Body of pancreas (tissue), 4 donors: ENCODE results near the gene MACO1.

Source experiments
- POLR2A ChIP-seq, 3 donors: fragments of 450-650 bp; IDR thresholded peaks; one replicate each; pipeline ENCODE4 v1.6.1; 2016; ENCODE audit warnings: antibody characterized with exemption in 3 of 3, mild to moderate bottlenecking in 2 of 3
- TF ChIP-seq, protein P1 (sequence below), 7 experiments: fragments of 450-650 bp in 4 of 7; fragments of 200-600 bp in 3 of 7; sonication (generic) in 3 of 7; IDR thresholded peaks; one replicate each; pipeline ENCODE4 v1.5.1; 2016 to 2019; ENCODE audit warnings: antibody characterized with exemption in 7 of 7

GRCh38 chr1:25433389-25434186 lies 2.9 kb downstream of the MACO1 start:
- TF ChIP-seq, protein P1, sequence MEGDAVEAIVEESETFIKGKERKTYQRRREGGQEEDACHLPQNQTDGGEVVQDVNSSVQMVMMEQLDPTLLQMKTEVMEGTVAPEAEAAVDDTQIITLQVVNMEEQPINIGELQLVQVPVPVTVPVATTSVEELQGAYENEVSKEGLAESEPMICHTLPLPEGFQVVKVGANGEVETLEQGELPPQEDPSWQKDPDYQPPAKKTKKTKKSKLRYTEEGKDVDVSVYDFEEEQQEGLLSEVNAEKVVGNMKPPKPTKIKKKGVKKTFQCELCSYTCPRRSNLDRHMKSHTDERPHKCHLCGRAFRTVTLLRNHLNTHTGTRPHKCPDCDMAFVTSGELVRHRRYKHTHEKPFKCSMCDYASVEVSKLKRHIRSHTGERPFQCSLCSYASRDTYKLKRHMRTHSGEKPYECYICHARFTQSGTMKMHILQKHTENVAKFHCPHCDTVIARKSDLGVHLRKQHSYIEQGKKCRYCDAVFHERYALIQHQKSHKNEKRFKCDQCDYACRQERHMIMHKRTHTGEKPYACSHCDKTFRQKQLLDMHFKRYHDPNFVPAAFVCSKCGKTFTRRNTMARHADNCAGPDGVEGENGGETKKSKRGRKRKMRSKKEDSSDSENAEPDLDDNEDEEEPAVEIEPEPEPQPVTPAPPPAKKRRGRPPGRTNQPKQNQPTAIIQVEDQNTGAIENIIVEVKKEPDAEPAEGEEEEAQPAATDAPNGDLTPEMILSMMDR (IDR thresholded peaks at IDR 0.05), result no peak
- no peak for TF ChIP-seq POLR2A (IDR thresholded peaks at IDR 0.05)
